Measurements from ENCODE around the gene NR2E3.
A peak's percentile ranks its signal among the peaks of the same experiment; 100 is the strongest.

NR2E3 gene

GRCh38 chr15:71785996-71786395, 24.4 kb upstream of the NR2E3 start:
- ATAC-seq, result no peak
- Mint-ChIP-seq H3K4me1 (no peaks in the 10 kb centered on the region), H3K9me3 (no peaks in the 10 kb centered on the region)

DNA sequence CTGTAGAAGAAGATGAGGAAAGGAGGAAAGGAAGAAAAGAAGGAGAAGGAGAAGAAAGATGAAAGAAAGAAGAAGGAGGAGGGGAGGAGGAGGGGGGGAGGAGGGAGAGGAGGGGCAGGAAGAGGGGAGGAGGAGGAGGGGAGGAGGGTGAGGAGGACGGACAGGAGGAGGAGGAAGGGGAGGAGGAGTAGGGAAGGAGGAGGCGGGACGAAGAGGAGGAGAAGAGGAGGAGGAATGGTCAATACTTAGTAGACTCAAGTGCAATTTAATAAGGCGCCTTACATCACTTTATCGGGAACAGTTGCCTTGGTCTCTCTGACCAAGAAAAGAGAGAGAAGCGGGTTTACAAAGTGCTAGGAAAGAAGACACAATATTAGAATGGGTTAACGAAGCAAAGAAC, 23.7 kb upstream of the NR2E3 start:
- Mint-ChIP-seq H3K4me1 (no peaks in the 10 kb centered on the region), H3K27ac (peak overlapping the region; percentile 30 to 50), H3K4me3 (no peak overlapping the region), H3K27me3 (peaks cover 19% of the 10 kb centered on the region), H3K9me3 (no peaks in the 10 kb centered on the region)
- ATAC-seq, result no peak
- DNase-seq, result no peak

More at GRCh38 chr15:71785996-71786395, 24.4 kb upstream of the NR2E3 start:
- Mint-ChIP-seq H3K27ac (no peak overlapping the region), H3K4me3 (no peak overlapping the region), H3K27me3 (peaks cover 23% of the 10 kb centered on the region)
- DNase-seq, result no peak

DNA sequence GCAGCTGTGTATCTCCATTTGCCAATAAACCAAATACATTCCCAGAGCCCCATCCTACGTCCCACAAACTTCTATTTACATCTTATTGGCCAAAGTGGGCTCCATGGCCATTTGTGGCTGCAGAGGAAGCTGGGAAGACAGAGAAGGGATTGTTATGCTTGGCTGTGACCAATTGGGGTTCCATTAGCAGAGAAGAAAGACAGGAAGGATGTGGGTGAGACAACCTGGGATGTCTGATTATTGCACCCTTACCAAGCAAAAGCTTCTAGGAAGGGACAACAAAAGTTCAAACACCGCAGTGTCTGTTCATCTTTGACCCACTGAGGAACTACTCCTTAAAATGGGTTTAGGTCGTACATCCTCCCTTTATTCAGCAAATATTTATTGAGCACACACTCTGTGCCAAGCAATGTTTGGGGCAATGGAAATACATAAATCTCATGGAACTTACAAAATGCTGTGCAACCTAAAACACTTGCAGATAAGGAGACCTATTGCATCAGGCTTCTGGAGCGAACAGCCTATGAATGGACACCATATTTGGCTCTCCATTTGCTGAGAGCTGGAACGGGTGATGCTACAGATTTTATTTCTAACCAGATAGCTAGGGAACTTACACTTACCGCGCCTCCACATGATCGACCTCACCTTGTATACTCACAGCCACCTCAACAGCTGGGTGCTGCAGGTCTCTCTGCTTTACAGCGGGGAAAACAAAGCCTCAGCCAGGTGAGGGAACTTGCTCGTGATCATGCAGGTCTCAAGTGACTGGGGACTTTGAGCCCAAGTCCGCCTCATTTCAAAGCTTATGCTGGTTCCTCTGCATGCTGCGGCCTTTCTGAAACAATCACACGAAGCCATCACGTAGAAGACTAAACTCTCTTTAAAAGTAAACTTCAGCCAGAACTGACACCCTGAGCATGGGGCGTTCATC, 21.4 kb upstream of the NR2E3 start:
- DNase-seq, result no peak
- H3K27ac Mint-ChIP-seq, result no peak overlapping the region

DNA sequence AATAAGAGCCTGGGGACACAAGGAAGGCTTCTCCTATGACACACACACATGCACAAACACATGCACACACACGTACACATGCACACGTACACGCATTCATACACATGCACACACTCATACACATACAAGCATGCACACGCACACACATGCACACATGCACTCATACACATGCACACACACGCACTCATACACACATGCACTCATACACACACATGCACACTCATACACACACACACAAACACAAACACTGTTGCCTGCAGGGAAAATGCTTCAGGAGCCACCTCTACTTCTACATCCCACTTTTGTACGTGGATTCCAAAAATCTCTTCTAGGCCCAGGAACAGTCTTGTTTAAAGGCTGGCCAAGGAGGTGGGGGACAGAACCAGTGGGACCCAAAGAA, 20.7 kb upstream of the NR2E3 start:
- ATAC-seq (no peak), DNase-seq (no peak)
- peaks cover 17% of the 10 kb centered on the region for H3K27me3 Mint-ChIP-seq
- no peaks in the 10 kb centered on the region for H3K9me3 Mint-ChIP-seq
- H3K27ac Mint-ChIP-seq, result no peak overlapping the region
- H3K4me3 Mint-ChIP-seq, result no peak overlapping the region
- no peaks in the 10 kb centered on the region for H3K4me1 Mint-ChIP-seq

More for the DNA sequence above, 21.4 kb upstream of the NR2E3 start:
- no peak for ATAC-seq
- Mint-ChIP-seq H3K4me1 (no peaks in the 10 kb centered on the region), H3K9me3 (no peaks in the 10 kb centered on the region), H3K27me3 (peaks cover 19% of the 10 kb centered on the region), H3K4me3 (no peak overlapping the region)

GRCh38 chr15:71790081-71790480, 20.3 kb upstream of the NR2E3 start:
- no peak for DNase-seq
- Mint-ChIP-seq H3K9me3 (no peaks in the 10 kb centered on the region), H3K4me1 (no peaks in the 10 kb centered on the region), H3K27me3 (peaks cover 12% of the 10 kb centered on the region), H3K27ac (no peak overlapping the region), H3K4me3 (no peak overlapping the region)
- ATAC-seq, result no peak

GRCh38 chr15:71791975-71792374, 18.4 kb upstream of the NR2E3 start:
- ATAC-seq (no peak), DNase-seq (no peak)
- Mint-ChIP-seq H3K9me3 (no peaks in the 10 kb centered on the region), H3K4me3 (no peak overlapping the region), H3K27ac (no peak overlapping the region), H3K4me1 (no peaks in the 10 kb centered on the region), H3K27me3 (no peaks in the 10 kb centered on the region)

- Mint-ChIP-seq H3K4me1 (no peaks in the 10 kb centered on the region), H3K27me3 (no peaks in the 10 kb centered on the region), H3K27ac (no peak overlapping the region), H3K4me3 (no peak overlapping the region), H3K9me3 (no peaks in the 10 kb centered on the region)
- DNase-seq (no peak), ATAC-seq (no peak)
These were observed 17.8 kb upstream of the NR2E3 start for GRCh38 chr15:71792521-71792920.

GRCh38 chr15:71798641-71799040, 11.7 kb upstream of the NR2E3 start:
- Mint-ChIP-seq H3K27ac (no peak overlapping the region), H3K9me3 (no peaks in the 10 kb centered on the region), H3K4me1 (no peaks in the 10 kb centered on the region), H3K27me3 (peaks cover 18% of the 10 kb centered on the region), H3K4me3 (no peak overlapping the region)
- ATAC-seq (no peak), DNase-seq (no peak)

DNA sequence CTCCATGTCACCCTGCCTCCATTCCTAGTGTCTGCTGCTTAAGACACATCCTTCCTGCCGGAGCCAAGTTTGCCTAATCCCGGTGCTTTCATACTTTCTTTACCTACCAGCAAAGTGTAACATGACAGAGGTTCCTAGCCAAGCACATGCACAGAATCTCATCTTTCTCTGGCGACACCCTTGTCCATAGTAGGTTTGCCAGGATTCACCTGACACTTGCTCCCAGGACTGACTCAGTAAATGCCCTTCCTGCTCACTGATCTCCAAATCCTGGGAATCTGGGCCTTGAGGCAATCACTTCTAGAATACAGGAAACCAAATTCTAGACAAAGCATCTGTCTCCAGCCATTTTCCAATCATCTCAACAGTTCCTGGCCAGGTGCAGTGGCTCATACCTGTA, 10.2 kb upstream of the NR2E3 start:
- H3K4me3 Mint-ChIP-seq, result no peak overlapping the region
- ATAC-seq (no peak), DNase-seq (no peak)
- no peaks in the 10 kb centered on the region for H3K4me1 Mint-ChIP-seq
- H3K9me3 Mint-ChIP-seq, result no peaks in the 10 kb centered on the region
- H3K27ac Mint-ChIP-seq, result no peak overlapping the region
- peaks cover 18% of the 10 kb centered on the region for H3K27me3 Mint-ChIP-seq

DNA sequence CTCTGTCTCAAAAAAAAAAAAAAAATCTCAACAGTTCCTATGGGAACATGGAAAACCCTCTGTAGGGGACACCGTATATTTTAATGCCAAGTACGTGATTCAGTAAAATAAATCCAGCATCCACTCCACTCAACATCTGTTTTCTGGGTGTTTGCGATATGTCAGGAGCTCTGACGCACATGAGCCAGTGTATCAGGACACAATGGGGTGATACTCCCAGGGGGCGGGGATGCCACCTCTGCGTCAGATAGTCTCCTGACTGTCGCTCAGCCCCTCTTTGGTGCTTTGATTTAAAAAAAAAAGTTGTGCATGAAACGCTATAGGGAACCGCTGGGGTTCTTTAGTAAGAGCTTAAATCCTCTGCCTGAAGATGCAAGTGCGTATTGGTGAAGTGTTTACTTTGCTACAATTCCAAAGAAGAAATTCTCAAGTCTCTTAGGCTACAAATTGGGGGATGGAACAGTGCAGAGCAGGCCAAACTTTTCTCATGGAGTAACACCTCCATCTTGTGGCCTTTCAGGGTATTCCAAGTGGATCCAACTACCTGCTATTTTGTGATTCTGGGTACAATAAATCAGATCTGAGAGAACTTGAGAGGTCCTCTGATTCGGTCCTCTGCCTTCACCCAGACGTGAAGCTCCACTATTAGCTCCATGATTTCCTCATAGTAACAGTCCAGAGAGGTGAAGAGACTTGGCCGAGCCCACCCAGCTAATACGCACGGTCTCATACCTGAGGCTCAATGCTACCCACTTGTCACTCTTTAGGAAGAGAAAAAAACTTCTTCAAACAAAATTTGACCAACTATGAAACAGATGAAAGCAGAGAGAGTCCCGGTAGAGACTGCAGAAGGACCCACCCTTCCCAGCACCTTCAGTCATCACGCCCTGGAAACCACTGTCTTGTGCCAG, 9.3 kb upstream of the NR2E3 start:
- no peak overlapping the region for H3K27ac Mint-ChIP-seq
- ATAC-seq (peak; percentile 56), DNase-seq (peak in 1 of 2 donors; percentile 16)
- H3K9me3 Mint-ChIP-seq, result no peaks in the 10 kb centered on the region
- no peaks in the 10 kb centered on the region for H3K4me1 Mint-ChIP-seq
- no peak overlapping the region for H3K4me3 Mint-ChIP-seq
- peaks cover 26% of the 10 kb centered on the region for H3K27me3 Mint-ChIP-seq

GRCh38 chr15:71801935-71802655, 8.3 kb upstream of the NR2E3 start:
- H3K9me3 Mint-ChIP-seq, result no peaks in the 10 kb centered on the region
- H3K4me3 Mint-ChIP-seq, result no peak overlapping the region
- no peaks in the 10 kb centered on the region for H3K4me1 Mint-ChIP-seq
- H3K27me3 Mint-ChIP-seq, result peaks cover 26% of the 10 kb centered on the region
- ATAC-seq (no peak), DNase-seq (no peak)
- H3K27ac Mint-ChIP-seq, result no peak overlapping the region

DNA sequence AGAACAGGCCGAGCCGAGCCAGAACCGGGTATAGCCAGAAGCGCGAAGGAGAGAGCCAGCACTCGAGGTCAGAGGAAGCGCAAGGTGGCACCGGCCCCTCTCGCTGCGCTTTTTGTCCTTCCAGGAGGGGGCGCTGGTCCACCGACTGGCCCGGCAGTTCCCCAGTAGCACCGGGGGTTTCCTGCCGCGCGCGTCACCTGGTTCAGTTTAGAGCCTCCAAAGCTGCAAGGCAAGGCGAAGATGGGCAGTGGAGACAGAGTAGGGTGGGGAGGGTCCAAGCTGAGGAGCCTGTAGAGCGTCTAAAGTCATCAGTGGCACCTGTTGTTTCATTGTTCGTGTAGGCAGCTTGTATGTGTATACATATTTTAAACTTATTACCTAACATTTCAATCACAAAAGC, 7.6 kb upstream of the NR2E3 start:
- peaks cover 26% of the 10 kb centered on the region for H3K27me3 Mint-ChIP-seq

GRCh38 chr15:71804226-71804625, 6.1 kb upstream of the NR2E3 start:
- H3K4me1 Mint-ChIP-seq, result no peaks in the 10 kb centered on the region
- peak overlapping the region in 1 of 2 donors; percentile 80 for H3K27ac Mint-ChIP-seq
- no peaks in the 10 kb centered on the region for H3K9me3 Mint-ChIP-seq
- no peak for ATAC-seq
- no peak for DNase-seq
- peak overlapping the region in 1 of 2 donors; percentile 19 for H3K4me3 Mint-ChIP-seq
- H3K27me3 Mint-ChIP-seq, result peaks cover 26% of the 10 kb centered on the region

More for the DNA sequence above, 7.6 kb upstream of the NR2E3 start:
- Mint-ChIP-seq H3K9me3 (no peaks in the 10 kb centered on the region), H3K4me1 (no peaks in the 10 kb centered on the region), H3K4me3 (no peak overlapping the region), H3K27ac (no peak overlapping the region)
- ATAC-seq (peak; percentile 71), DNase-seq (peak; percentile 47 to 49)

GRCh38 chr15:71804695-71805470, 5.5 kb upstream of the NR2E3 start:
- no peak for ATAC-seq
- H3K4me3 Mint-ChIP-seq, result no peak overlapping the region
- DNase-seq, result no peak
- H3K4me1 Mint-ChIP-seq, result no peaks in the 10 kb centered on the region
- peaks cover 23% of the 10 kb centered on the region for H3K27me3 Mint-ChIP-seq
- H3K9me3 Mint-ChIP-seq, result no peaks in the 10 kb centered on the region
- H3K27ac Mint-ChIP-seq, result peak overlapping the region in 1 of 2 donors; percentile 80
